Keratinocyte (primary cell): ENCODE data around the gene CFAP45. TPM values are rescaled to one million over a fixed set of nuclear protein-coding genes. Genes with fewer than 3 reads are reported as not detected.

Source experiments
- DNase-seq: peaks from one replicate; pipeline ENCODE4 v3.0.0-alpha.2; 2011; ENCODE audit warnings: low read depth, missing footprints, low spot score
- FAIRE-seq: peaks from 2 replicates; lab custom pipeline; 2011; peaks lifted over from hg19 to GRCh38; lab: Jason Lieb, UNC
- H2AFZ ChIP-seq: 2 replicates; pipeline ENCODE4 v1.6.0; 2012; ENCODE audit warnings: low read length, control low read depth, inconsistent platforms; ENCODE audit not compliant: control insufficient read depth
- H3K27ac ChIP-seq: 2 replicates; pipeline ENCODE4 v1.5.1; 2011; ENCODE audit warnings: low read length; ENCODE audit not compliant: control insufficient read depth, insufficient read depth
- H3K27me3 ChIP-seq: 3 replicates; pipeline ENCODE4 v1.6.0; 2011; ENCODE audit warnings: low read length; ENCODE audit not compliant: control insufficient read depth, insufficient read depth; ENCODE audit errors: extremely low read depth
- H3K36me3 ChIP-seq, 2 experiments: 2 replicates in 1 of 2; 3 replicates in 1 of 2; pipeline ENCODE4 v1.5.1; 2011; ENCODE audit warnings: low read length in 2 of 2, mild to moderate bottlenecking in 1 of 2; ENCODE audit not compliant: control insufficient read depth in 2 of 2, insufficient read depth in 2 of 2; ENCODE audit errors: extremely low read depth in 1 of 2
- H3K4me1 ChIP-seq: 3 replicates; pipeline ENCODE4 v1.5.1; 2011; ENCODE audit warnings: low read length; ENCODE audit not compliant: control insufficient read depth, insufficient read depth; ENCODE audit errors: extremely low read depth
- H3K4me2 ChIP-seq: 3 replicates; pipeline ENCODE4 v1.6.0; 2011; ENCODE audit warnings: low read depth, low read length; ENCODE audit not compliant: control insufficient read depth, insufficient read depth; ENCODE audit errors: extremely low read depth
- H3K4me3 ChIP-seq, 3 experiments: fragments of 200-600 bp in 1 of 3; sonication (generic) in 1 of 3; 2 replicates in 2 of 3; 3 replicates in 1 of 3; pipeline ENCODE4 v1.5.1; 2011 to 2016; ENCODE audit warnings: low read length in 3 of 3, mild to moderate bottlenecking in 3 of 3, control low read depth in 2 of 3, inconsistent platforms in 1 of 3, low read depth in 1 of 3, mixed read lengths in 1 of 3, mixed run types in 1 of 3, moderate library complexity in 1 of 3; ENCODE audit not compliant: control insufficient read depth in 2 of 3, insufficient read depth in 2 of 3; ENCODE audit errors: extremely low read depth in 1 of 3
- H3K79me2 ChIP-seq: 2 replicates; pipeline ENCODE4 v1.6.0; 2012; ENCODE audit warnings: low read length; ENCODE audit not compliant: control insufficient read depth, insufficient read depth
- H3K9ac ChIP-seq: 3 replicates; pipeline ENCODE4 v1.6.0; 2011; ENCODE audit warnings: low read length; ENCODE audit not compliant: control insufficient read depth, insufficient read depth; ENCODE audit errors: extremely low read depth
- H3K9me1 ChIP-seq: 3 replicates; pipeline ENCODE4 v1.6.0; 2011; ENCODE audit warnings: low read length; ENCODE audit not compliant: control insufficient read depth, insufficient read depth; ENCODE audit errors: extremely low read depth
- H3K9me3 ChIP-seq: 2 replicates; pipeline ENCODE4 v1.5.1; 2012; ENCODE audit warnings: low read depth, low read length; ENCODE audit not compliant: control insufficient read depth
- H4K20me1 ChIP-seq: 3 replicates; pipeline ENCODE4 v1.6.0; 2011; ENCODE audit warnings: low read length; ENCODE audit not compliant: control insufficient read depth, insufficient read depth; ENCODE audit errors: extremely low read depth
- CTCF ChIP-seq, 3 experiments: IDR thresholded peaks in 1 of 3; conservative IDR thresholded peaks in 1 of 3; optimal IDR thresholded peaks in 1 of 3; 2 replicates in 2 of 3; 3 replicates in 1 of 3; pipeline versions ENCODE3 to v1.5.1; 2011; ENCODE audit warnings: low read length in 3 of 3, mild to moderate bottlenecking in 3 of 3, moderate library complexity in 2 of 3, control low read depth in 1 of 3, inconsistent platforms in 1 of 3; ENCODE audit not compliant: insufficient read depth in 2 of 3; ENCODE audit errors: extremely low read depth in 1 of 3
- EZH2 ChIP-seq: IDR thresholded peaks from one replicate; pipeline ENCODE4 v1.6.1; 2012; ENCODE audit warnings: inconsistent platforms, mild to moderate bottlenecking, low read length, moderate library complexity
- dilution Hi-C: fragments of 300-500 bp; cut with MboI; formaldehyde crosslinking; loops from one replicate; pipeline ENCODE4 v1.7.0; 2020; ENCODE audit warnings: low sequenced_read_pairs; ENCODE audit not compliant: extremely low pct_ligation_motif_present
- polyA plus RNA-seq, 5 experiments: library from polyadenylated mRNA; depleted of rRNA in 3 of 5; stranded (reverse) in 3 of 5; stranded (forward) in 1 of 5; unstranded in 1 of 5; fragments of >200 nt; gene quantifications; 1 replicate in 1 of 5; 2 replicates in 3 of 5; 3 replicates in 1 of 5; pipeline versions ENCODE4 v1.2.1 to v1.2.3, GENCODE V29; 2011 to 2012; ENCODE audit warnings: missing spikeins in 2 of 5, low read depth in 1 of 5, low replicate concordance in 1 of 5

The CFAP45 gene
- polyA plus RNA-seq, 1 donor (not counting 4 experiments of a cell fraction or from before 2014, with no cell fraction given): 2.3 TPM

GRCh38 chr1:159911326-159912070, 11.5 kb upstream of the CFAP45 start:
- no peak overlapping the region for H3K4me3 ChIP-seq
- TF ChIP-seq CTCF (optimal IDR thresholded peaks at IDR 0.05 in 1 of 3, IDR thresholded peaks at IDR 0.05 in 1 of 3, conservative IDR thresholded peaks at IDR 0.05 in 1 of 3; ENCODE audit: extremely low read depth in 1 of 3, insufficient read depth in 2 of 3, low read length in 3 of 3) (no peak), EZH2 (no peak)
- H3K9me3 ChIP-seq: no peaks in the 10 kb centered on the region
- no peak overlapping the region for H3K4me2 ChIP-seq
- peaks cover 57% of the 10 kb centered on the region for H3K4me1 ChIP-seq
- H3K27me3 ChIP-seq: no peaks in the 10 kb centered on the region
- no peaks in the 10 kb centered on the region for H3K9me1 ChIP-seq
- DNase-seq: no peak
- no peak overlapping the region for H3K9ac ChIP-seq
- H3K79me2 ChIP-seq: no peaks in the 10 kb centered on the region
- H3K36me3 ChIP-seq: peaks cover 0 to 3% of the 10 kb centered on the region in 2 experiments
- FAIRE-seq: peak; percentile 59
- no peak overlapping the region for H2AFZ ChIP-seq
- H4K20me1 ChIP-seq: no peaks in the 10 kb centered on the region
- peak overlapping the region; percentile 63 for H3K27ac ChIP-seq
- dilution Hi-C loops: no loop called here

GRCh38 chr1:159908031-159908940, 8.3 kb upstream of the CFAP45 start:
- FAIRE-seq: no peak
- no peak overlapping the region for H3K4me3 ChIP-seq
- H3K9ac ChIP-seq: no peak overlapping the region
- no peaks in the 10 kb centered on the region for H3K9me3 ChIP-seq
- H3K4me2 ChIP-seq: no peak overlapping the region
- dilution Hi-C loops: no loop called here
- no peak overlapping the region for H2AFZ ChIP-seq
- no peaks in the 10 kb centered on the region for H4K20me1 ChIP-seq
- no peak for DNase-seq
- no peak for TF ChIP-seq EZH2
- no peak for TF ChIP-seq CTCF (optimal IDR thresholded peaks at IDR 0.05 in 1 of 3, IDR thresholded peaks at IDR 0.05 in 1 of 3, conservative IDR thresholded peaks at IDR 0.05 in 1 of 3; ENCODE audit: extremely low read depth in 1 of 3, insufficient read depth in 2 of 3, low read length in 3 of 3)
- H3K9me1 ChIP-seq: no peaks in the 10 kb centered on the region
- H3K4me1 ChIP-seq: peaks cover 29% of the 10 kb centered on the region
- H3K27me3 ChIP-seq: no peaks in the 10 kb centered on the region
- no peak overlapping the region for H3K27ac ChIP-seq
- H3K36me3 ChIP-seq: no peaks in the 10 kb centered on the region
- no peaks in the 10 kb centered on the region for H3K79me2 ChIP-seq
